GM19328 (cell line): ENCODE measurements around the gene TMBIM4.

Source experiments
- ATAC-seq: cut with Tn5 transposase; IDR thresholded peaks from one replicate; pipeline ENCODE4 v1.9.1; 2021; ENCODE audit warnings: mild to moderate bottlenecking, moderate library complexity; ENCODE audit not compliant: unreplicated experiment

TMBIM4 gene

GRCh38 chr12:66103016-66103913 is 66.5 kb downstream of the TMBIM4 start:
- ATAC-seq = no peak

DNA sequence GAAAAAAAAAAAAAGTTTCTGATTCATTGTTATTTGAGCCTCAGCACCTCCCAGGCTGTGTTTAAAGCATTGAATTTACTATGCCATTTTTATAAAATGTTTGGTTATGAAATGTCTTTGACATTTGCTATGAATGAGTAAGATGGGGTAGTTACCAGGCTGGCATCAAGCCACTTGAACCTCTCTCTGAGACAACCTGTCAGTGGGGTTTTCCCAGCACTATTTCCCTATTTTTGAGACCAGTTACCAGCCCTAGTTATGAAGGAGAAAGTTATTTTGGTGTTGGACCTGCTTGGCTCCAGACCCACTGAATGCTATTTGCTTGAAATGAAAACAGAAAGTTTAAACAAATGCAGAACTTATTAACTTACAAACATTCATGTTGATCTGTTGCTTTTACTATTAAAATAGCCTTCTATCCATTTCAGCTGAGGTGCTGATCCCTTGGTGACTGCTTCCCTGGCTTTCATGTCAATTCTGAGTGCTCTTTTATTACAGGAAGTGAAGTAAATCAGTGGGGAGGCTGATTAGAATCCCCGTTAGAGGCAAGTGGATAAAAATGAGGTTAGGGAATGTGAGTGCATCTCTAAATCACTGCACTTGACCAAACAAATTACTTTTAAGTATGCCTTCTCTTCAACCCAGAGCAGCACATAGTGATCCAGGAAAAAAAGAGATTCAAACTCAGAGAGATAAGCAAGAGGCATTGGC is 77.1 kb downstream of the TMBIM4 start:
- no peak for ATAC-seq

DNA sequence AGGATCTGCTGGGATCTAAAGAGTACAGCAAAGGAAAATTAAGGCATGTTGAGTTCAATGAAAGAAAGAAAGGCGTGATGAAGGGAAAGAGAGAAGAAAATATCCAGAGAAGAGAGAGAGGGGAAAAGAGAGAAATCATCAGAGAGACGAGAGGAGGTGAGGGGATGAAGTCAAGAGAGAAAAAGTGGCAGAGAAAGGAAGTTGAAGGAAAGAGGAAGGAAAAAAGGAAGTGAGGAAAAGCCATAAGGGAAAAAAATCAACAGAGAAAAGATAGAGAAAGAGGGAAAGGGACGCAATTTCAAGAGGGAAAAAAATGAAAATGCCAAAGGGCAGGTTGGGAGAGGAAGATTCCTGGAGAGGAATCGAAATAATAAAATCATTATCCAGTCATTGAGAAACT is 79.6 kb downstream of the TMBIM4 start:
- no peak for ATAC-seq

- ATAC-seq = peak; percentile 62
These were observed 82.3 kb downstream of the TMBIM4 start for GRCh38 chr12:66087365-66087943.

- ATAC-seq = no peak
These were observed 83.8 kb downstream of the TMBIM4 start for GRCh38 chr12:66085998-66086397.
